RPMI7951 (cell line): ENCODE results near the gene GBP4. TPM values are rescaled to one million over a fixed set of nuclear protein-coding genes. Genes with fewer than 3 reads are reported as not detected.
"Not testable (repeated sequence)": the region's sequence is repeated elsewhere in the genome, so short reads cannot be mapped to it uniquely, and the experiment has no call there.

ENCODE experiments used
- DNase-seq: peaks from one replicate; pipeline ENCODE4 v3.0.0-alpha.2; 2012; ENCODE audit warnings: low read depth
- total RNA-seq: library from RNA; depleted of rRNA; stranded (reverse); fragments of >200 nt; shearing (Covaris generic); gene quantifications from 2 replicates; pipeline ENCODE4 v1.2.3, GENCODE V29; 2014; rRNA removed

Gene GBP4, protein sequence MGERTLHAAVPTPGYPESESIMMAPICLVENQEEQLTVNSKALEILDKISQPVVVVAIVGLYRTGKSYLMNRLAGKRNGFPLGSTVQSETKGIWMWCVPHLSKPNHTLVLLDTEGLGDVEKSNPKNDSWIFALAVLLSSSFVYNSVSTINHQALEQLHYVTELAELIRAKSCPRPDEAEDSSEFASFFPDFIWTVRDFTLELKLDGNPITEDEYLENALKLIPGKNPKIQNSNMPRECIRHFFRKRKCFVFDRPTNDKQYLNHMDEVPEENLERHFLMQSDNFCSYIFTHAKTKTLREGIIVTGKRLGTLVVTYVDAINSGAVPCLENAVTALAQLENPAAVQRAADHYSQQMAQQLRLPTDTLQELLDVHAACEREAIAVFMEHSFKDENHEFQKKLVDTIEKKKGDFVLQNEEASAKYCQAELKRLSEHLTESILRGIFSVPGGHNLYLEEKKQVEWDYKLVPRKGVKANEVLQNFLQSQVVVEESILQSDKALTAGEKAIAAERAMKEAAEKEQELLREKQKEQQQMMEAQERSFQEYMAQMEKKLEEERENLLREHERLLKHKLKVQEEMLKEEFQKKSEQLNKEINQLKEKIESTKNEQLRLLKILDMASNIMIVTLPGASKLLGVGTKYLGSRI
- total RNA-seq, result 0.60 and 0.78 TPM in 2 replicates

DNA sequence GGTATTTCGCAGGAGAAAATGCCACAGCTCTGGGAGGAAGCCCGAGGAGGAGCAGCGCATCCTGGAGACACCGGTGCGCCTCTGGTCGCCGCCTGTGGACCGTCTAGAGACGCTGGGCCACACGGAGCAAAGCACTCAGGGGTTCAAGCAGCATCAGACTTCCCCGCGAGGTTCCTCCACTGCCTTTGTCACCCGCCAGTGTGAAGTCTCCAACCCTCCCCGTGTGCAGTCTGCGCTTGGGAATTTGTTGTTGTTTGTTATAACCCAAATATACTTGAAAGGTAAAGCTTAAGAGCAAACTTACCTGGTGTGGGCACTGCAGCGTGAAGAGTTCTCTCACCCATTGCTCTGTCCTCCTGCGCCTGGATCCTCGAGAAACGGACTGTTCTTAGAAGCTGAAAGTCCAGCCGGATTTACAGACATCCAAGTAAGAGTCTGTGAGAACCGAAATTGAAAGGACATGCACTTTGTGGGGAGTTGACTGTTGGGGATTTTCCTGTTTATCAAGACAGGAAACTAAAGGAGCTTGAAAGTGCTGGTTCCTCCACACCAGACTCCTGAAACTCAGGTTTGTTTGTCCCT, at the start of gene GBP4:
GBP4 (minus strand) TSS at position 452 of the 582 bp plus-strand sequence; CDS start at position 344, 108 bp downstream.
- peak; percentile 50 for DNase-seq

DNA sequence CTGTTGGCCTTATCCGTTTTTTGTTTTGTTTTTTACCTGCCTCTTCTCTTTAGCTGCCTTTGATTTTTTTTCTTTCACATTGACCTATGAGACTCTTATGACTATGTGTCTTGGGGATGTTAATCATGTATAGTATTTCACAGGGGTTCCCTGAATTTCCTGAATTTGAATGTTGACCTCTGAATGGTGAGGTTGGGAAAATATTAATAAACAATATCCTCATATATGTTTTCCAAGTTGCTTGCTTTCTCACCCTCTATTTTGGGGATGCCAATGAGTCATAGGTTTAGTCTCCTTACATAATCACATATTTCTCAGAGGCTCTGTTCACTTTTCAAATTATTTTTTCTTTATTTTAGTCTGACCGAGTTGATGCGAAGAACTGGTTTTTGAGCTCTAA, 44.3 kb upstream of the GBP4 start:
- no peak for DNase-seq

DNA sequence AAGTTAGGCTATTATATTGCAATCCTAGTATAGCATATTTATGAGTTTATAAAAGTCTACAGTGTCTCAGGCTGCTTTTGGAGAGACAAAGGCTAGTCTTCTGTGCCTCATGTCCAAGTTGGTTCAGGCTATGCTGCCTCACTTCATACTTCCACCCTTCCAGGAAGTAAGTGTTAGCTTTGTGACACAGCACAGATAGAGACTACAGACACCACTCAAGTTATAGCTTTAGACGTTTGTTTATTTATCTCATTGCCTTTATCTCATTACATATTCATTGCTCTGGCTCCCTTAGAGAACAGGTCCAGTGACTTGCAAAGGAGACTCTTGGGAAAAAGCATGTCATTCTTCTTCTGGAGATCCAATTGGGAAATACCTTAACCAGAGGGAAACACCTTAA, 22.6 kb upstream of the GBP4 start:
- no peak for DNase-seq

DNA sequence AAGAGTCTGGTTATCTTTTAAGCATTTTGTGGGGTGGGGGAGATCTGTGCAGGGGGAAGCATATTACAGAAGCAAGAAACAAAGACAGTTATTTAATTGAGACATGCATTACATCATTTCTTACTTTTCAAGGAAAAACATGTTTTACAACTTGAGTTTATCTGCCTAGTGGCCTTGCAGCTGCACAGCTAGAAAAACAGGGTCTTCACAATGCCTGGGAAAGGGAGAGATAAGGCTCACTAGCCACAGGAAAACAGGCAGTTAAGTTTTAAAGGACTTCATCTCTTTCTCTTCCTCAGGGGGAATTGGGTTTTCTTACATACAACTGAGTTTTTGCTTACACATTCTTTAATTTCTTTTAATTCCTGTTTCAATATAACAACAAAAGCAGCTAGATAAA, 21.1 kb upstream of the GBP4 start:
- DNase-seq, result not testable (repeated sequence)

DNA sequence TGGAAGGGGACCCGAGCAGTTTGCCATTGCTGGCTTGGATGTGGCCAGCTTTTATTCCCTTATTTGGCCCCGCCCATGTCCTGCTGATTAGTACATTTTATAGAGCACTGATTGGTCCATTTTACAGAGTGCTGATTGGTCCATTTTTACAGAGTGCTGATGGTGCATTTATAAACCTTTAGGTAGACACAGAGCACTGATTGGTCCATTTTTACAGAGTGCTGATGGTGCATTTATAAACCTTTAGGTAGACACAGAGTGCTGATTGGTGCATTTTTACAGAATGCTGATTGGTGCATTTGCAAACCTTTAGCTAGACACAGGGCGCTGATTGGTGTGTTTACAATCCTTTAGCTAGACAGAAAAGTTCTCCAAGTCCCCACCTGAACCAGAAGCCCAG, 20.2 kb upstream of the GBP4 start:
- DNase-seq, result not testable (repeated sequence)

DNA sequence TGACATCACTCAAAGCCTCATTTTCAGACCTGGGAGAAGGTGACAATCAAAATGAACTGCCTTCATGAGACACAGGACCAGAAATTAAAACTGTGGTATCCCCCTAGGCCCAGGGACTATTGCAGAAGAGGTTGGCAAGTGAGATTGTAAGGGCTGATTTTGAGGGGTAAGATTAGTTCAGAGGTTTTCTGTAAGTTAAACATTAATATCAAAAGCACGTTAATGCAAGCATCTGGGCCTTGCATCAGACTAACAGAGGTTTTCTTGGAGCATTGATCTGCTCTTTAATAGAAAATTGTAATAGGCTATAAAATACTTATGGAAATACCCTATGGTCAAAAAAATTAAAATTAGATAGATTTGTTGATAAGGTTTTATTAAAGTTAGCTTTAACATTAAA, 14.6 kb upstream of the GBP4 start:
- DNase-seq, result no peak

DNA sequence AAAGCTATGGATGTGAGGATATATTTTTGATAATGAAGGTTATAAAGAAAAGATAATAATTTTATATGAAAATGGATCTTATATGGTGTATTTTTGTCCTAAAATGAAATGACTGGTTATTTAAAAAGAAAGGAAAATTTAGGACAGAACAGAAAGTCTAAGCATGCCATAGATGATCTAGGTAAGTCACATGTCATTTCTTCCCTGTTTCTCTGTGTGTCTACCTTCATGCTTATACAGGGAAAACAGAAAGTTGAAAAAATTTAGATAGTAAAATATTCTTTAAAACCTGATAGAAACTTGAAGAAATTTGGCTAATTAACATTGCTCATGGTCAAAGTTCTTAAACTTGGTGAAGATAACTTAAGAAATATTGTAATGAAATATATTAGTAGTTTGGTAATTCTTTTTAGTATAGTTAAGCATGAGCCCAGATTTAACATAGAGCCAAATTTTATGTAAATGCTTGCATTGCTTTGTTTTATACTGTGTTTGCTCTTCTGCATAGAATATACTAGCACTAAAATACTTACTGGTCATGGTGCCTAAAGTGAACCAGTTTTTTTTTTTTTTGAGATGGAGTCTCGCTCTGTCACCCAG, 12.4 kb upstream of the GBP4 start:
- no peak for DNase-seq

DNA sequence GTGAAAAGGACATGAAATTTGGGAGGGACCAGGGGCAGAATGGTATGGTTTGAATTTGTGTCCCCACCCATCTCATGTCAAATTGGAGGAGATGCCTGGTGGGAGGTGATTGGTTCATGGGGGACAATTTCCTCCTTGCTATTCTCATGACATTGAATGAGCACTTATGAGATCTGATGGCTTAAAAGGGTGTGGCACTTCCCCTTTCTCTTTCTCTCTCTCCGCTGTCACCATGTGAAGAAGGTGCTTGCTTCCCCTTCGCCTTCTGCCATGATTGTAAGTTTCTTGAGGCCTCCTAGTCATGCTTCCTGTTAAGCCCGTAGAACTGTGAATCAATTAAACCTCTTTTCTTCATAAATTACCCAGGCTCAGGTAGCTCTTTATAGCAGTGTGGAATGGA, 7.6 kb upstream of the GBP4 start:
- DNase-seq, result no peak

DNA sequence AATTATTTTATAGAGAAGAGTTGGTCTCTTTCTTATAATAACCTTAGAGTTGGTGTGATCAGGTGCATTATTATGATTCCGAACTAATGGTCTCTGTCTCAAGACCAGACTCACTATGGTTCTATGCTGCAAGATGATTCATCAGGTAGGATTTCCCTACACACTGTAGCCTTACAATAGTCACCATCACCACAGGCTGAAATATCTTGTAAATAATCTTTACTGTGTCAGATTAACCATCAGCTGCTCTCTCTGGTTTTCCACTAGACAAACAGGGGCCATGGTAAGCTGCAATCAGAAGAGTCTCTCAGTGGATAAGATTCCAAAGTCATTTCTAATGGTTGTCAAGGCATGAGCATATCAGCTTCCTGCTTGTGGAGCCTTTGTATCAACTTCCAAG, 4.4 kb upstream of the GBP4 start:
- DNase-seq, result no peak

DNA sequence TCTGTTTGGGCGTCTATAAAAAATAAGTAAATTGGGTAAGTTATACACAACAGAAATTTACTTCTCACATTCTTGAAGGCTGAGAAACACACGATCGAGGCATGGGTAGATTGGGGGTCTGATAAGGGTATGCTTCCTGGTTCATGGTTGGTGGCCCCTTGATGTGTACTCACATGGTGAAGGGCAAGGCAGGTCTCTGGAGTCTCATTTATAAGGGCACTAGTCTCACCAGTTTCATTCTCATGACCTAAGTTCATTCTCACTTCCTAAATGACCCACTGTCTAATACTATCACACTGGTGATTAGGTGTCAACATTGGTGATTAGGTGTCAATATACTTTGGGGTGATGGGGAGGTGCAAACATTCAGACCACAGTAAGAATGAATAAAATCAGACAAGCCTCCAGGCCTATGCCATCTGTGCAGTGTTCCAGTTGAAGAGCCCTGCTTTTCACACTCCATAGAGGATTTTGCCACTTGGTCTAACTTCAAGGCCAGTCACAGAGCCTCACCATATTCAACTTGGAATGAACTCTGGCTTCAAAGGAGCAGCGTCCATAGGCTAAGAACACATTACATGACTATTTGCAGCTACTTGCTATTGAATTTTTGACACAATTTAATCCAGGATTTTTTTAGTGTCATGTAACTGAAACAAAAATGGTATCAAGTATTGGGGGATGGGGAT, 2.5 kb upstream of the GBP4 start:
- DNase-seq, result no peak

DNA sequence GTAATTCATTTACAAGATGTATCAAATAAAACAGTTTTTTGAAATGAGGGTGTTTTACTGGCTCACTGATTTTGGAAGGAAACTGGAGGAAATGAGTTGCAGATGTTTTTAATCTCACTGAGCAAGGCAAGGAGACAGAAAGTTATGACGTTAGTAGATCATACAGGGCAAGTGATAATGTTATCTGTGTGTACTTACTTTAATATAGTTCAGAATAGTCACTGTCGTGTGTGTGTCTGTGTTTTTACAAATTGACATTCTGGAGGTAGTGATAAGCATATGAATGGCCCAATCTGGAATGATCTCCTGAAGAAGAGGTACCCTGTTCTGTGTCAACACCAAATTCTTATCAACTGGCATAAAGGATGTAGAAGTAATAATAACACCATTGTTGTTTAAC, 1.9 kb upstream of the GBP4 start:
- DNase-seq, result no peak

DNA sequence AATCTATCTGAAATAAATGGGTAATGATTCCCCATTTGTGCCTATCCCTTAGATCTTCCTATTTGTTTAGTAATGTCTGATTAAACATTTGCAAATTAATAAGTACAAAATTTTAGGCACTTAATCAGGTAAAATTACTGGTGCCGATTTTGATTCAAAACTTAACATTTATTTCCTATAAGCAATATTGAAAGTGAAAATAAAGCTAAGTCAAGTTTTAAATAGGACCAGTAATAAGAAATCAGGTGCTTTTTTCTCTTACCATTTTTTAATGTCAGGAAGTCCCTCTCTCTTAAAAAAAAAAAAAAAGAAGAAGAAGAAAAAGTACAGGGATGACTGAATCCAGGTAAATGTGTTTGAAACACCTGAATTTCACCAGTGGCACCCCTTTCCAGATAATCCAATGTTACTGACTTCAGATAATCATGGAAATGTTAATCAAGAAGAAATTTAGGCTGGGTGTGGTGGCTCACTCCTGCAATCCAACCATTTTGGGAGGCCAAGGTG, 836 bp upstream of the GBP4 start:
- no peak for DNase-seq

DNA sequence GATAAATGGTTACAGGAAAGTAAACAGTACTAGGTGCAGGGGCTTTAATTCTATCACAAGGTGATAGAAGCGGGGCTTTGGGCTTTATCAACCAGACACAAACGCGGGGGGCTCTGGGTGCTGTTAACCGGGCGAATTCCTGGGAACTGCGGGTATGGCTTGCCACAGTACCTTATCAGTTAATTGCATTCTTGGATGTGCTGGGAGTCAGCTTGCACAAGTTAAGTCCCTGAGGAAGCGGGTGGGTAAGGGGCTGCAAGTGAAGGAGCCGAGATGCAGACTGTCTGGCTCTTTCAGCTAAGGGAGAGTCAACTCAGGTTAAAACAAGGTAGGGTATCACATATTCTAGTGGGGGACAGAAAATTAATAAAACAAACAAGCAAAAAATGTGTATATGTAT, 661 bp downstream of the GBP4 start:
- DNase-seq, result no peak

DNA sequence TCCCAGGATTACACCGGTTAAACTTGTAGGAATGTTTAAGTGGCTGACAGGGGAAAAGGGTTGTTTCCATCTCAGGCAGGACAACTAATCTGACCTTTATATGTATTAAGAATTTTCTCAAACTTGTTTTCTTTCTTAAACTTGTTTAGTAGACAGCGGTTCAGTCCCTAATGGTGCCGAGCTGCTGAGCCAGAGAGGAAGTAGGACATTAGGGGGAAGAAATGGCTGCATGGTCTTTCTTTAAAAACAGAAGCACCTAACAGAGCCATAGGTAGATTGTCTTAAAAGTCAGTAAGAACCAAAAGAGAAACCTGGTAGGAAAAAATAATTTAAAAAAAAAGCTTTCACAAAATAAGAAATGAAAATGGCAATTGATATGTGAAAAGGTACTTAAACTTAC, 3.3 kb downstream of the GBP4 start:
- DNase-seq, result no peak

DNA sequence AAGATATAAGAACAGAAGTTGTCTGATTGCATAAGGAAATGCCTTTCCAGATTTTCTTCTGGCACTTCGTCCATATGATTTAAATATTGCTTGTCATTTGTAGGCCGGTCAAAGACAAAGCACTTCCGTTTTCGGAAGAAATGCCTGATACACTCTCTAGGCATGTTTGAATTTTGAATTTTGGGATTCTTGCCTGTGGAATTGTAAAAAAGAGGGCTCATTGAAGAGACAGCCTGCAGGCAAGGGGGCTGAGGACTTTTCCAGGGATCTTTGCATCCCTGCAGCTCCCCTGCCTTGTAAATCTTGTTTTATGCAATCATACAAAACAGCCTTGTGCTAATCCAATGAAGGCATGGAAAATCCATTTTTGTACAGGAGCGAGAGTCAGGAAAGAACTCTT, 7.4 kb downstream of the GBP4 start:
- no peak for DNase-seq

DNA sequence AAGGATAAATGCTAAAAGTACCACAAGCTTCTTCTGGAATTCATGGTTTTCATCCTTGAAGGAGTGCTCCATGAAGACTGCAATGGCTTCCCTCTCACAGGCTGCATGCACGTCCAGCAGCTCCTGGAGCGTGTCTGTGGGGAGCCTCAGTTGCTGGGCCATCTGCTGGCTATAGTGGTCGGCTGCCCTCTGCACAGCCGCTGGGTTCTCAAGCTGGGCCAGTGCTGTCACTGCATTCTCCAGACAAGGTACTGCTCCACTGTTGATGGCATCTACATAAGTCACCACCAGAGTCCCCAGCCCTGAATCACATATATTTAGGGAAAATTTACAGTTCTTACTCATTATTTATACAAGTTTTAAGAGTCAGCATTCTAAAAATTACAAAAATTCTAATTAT, 8.7 kb downstream of the GBP4 start:
- no peak for DNase-seq

DNA sequence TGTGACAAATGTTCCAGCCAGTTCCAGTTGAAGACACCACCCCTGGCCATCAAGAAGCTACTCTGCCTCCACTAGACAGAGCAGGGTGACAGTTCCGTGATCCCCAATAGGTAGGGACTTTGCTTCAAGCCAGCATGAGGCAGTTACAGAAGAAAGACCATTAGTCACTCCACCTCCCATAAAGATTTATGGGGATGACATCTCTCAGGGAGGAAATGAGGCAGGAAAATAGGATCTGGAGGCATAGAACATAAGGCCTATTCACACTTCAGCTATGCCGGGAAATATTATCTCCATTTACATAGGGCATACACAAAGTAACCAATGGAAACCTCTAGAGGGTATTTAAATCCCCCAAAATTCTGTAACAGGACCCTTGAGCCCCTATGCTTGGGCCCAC, 19.4 kb downstream of the GBP4 start:
- no peak for DNase-seq

DNA sequence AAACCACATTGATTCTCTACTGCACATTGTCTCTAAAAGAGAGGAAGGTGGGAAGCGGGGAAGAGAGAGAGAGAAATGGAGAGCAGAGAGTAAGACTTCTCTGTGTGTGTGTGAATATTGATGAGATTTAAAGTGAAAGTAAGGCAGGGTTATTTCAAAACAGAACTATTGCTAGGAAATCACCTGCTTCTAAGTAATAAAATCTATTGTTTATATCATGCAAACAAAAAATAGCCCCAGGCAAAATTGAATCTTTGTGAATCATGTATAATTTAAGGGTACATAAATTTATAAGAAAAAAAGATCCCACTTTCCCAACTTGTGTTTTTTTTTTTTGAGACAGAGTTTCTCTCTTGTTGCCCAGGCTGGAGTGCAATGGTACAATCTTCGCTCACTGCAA, 21.8 kb downstream of the GBP4 start:
- no peak for DNase-seq

DNA sequence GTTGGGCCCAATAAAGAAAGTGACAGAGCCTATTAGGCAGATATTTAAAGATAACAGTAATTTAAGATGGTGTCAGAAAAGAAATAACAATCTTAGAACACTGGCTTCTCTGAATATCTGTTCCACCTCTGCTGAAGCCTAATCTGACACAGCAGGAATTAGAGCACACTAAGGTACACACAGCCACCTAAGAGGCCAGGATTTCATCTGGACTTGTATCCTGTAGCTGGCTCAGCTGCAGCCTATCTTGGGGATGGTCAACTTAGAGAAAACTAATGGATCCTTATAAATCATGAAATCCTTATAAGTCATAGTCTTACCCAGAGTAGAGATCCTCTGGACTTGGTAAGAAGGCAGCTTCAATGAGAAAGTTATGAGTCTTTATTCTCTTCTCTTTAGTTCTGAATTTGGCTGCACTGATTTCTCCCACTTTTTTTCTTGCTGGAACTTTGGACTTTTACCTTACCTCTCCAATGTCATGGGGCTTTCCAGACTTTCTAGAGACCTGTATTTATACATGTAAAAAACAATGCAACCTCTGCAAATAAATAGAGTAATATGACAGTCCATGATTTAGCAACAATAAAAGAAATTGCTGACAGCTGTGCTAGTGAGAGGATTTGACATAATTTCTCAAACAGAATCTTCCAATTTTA, 23.0 kb downstream of the GBP4 start, which contains the start of gene GBP7:
GBP7 (minus strand) TSS at position 403 of the 656 bp plus-strand sequence. CDS start 4,068 bp downstream, outside the sequence.
- no peak for DNase-seq

DNA sequence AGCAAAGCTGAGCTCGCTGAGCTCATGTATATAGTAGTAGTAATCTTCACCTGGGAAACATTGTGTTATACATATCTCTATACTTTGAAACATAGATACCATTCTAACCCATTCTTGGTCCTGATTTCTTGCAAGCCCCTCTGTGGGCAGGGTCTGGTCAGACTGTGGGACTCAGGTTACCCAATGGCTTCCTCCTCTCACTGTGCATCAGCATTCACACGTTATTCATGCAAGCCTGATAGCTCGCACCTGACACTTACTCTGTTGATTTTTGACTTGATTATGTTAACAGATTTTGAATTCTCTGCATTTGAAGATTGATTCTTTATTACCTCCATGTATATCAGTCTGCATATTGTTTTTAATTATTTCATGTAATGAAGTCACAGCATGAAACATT, 24.3 kb downstream of the GBP4 start:
- no peak for DNase-seq

DNA sequence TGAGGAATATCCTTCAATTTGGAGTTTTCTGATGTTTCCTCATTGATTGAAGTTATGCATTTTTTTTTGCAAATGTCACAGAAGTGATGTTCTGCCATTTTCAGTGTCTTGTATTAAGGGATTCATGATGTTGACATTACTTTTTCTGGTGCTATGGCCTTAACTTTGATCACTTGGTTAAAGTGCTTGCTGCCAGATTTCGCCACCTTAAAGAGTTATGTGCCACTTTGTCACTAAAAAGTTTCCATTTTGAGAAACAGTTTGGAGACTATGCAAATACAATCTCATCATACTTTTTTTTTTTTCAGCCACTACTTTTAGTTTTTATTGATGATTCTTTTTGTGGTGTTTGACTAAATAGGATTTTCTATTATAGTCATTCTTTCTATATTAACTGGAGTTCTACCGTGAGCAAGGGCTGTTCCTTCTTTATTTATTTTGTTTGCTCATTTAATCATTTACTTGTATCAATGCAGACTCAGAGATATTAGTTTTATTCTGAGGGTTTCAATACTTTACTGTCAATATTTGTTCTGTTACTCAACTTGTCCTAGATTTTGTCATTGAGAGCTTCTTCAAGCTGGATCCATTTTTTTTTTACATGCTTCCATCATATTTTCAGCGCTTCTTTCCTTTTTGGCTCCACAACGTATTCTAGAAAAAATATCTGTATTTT, 26.1 kb downstream of the GBP4 start:
- DNase-seq, result no peak
